IMR-90 (cell line): ENCODE results near the gene SLC24A3. TPM values are rescaled to one million over a fixed set of nuclear protein-coding genes. Genes with fewer than 3 reads are reported as not detected.

Experiments used
- ATAC-seq: fragments of 200-7000 bp; cut with Tn5 transposase; 2 replicates; pipeline ENCODE4 v1.9.1; 2020; ENCODE audit warnings: low read depth, mild to moderate bottlenecking, moderate library complexity
- BruUV-seq: library from RNA; stranded (reverse); fragments of 400-500 nt; replicated peaks from 2 replicates; lab custom pipeline; 2021; lab: Mats Ljungman, UMichigan
- CTCF ChIA-PET: fragments of 300-600 bp; formaldehyde crosslinking; extraction: SDS; loops from one replicate; lab custom pipeline; 2021; ENCODE audit warnings: antibody characterized with exemption; lab: Yijun Ruan, JAX
- POLR2A ChIA-PET: fragments of 300-600 bp; sonication (Branson Sonifier 250); formaldehyde crosslinking; loops from one replicate; lab custom pipeline; 2022; ENCODE audit warnings: antibody characterized with exemption; ENCODE audit not compliant: unreplicated experiment; lab: Charles Lee
- DNase-seq: peaks from one replicate; pipeline ENCODE4 v3.0.0; 2013
- H2AFZ ChIP-seq: replicated peaks from 2 replicates; pipeline ENCODE3; 2013; ENCODE audit warnings: low read length, mild to moderate bottlenecking; ENCODE audit not compliant: poor library complexity
- H2AK5ac ChIP-seq: 2 replicates; pipeline ENCODE4 v1.6.1; 2013; ENCODE audit warnings: low read depth, low read length, inconsistent platforms
- H2AK9ac ChIP-seq: replicated peaks from 2 replicates; pipeline ENCODE3; 2013; ENCODE audit warnings: mild to moderate bottlenecking, low read depth, low read length, moderate library complexity; ENCODE audit not compliant: poor library complexity
- H2BK120ac ChIP-seq: 2 replicates; pipeline ENCODE4 v1.6.1; 2013; ENCODE audit warnings: low read depth, low read length, inconsistent platforms
- H2BK15ac ChIP-seq: 3 replicates; pipeline ENCODE4 v1.6.1; 2013; ENCODE audit warnings: low read depth, low read length, inconsistent platforms
- H2BK20ac ChIP-seq: 2 replicates; pipeline ENCODE4 v1.6.1; 2013; ENCODE audit warnings: low read depth, mild to moderate bottlenecking, inconsistent platforms, low read length, moderate library complexity
- H2BK5ac ChIP-seq: 2 replicates; pipeline ENCODE4 v1.6.1; 2013; ENCODE audit warnings: mild to moderate bottlenecking, low read depth, low read length, inconsistent platforms; ENCODE audit not compliant: poor library complexity, severe bottlenecking
- H3K14ac ChIP-seq: replicated peaks from 2 replicates; pipeline ENCODE4 v1.6.1; 2013; ENCODE audit warnings: low read depth, low read length, inconsistent platforms
- H3K18ac ChIP-seq: 2 replicates; pipeline ENCODE4 v1.6.1; 2013; ENCODE audit warnings: low read depth, low read length, control low read depth
- H3K23ac ChIP-seq: 2 replicates; pipeline ENCODE4 v1.6.1; 2013; ENCODE audit warnings: low read depth, low read length, inconsistent platforms
- H3K27ac ChIP-seq: 2 replicates; pipeline ENCODE4 v1.5.1; 2013; ENCODE audit warnings: mild to moderate bottlenecking, control low read depth, low read length; ENCODE audit not compliant: insufficient read depth
- H3K27me3 ChIP-seq: 2 replicates; pipeline ENCODE4 v1.6.1; 2013; ENCODE audit warnings: low read length; ENCODE audit not compliant: control insufficient read depth, insufficient read depth
- H3K36me3 ChIP-seq: 2 replicates; pipeline ENCODE4 v1.6.1; 2013; ENCODE audit warnings: low read length, mixed read lengths; ENCODE audit not compliant: control insufficient read depth, insufficient read depth
- H3K4ac ChIP-seq: 2 replicates; pipeline ENCODE4 v1.6.1; 2013; ENCODE audit warnings: low read depth, low read length, inconsistent platforms
- H3K4me1 ChIP-seq: 2 replicates; pipeline ENCODE4 v1.6.1; 2013; ENCODE audit warnings: low read length, mixed read lengths; ENCODE audit not compliant: control insufficient read depth, insufficient read depth
- H3K4me2 ChIP-seq: 2 replicates; pipeline ENCODE4 v1.6.1; 2013; ENCODE audit warnings: low read depth, mild to moderate bottlenecking, control low read depth, low read length, moderate library complexity
- H3K4me3 ChIP-seq: 2 replicates; pipeline ENCODE4 v1.5.1; 2013; ENCODE audit warnings: low read depth, mild to moderate bottlenecking, control low read depth, low read length, moderate library complexity; ENCODE audit not compliant: insufficient read depth
- H3K56ac ChIP-seq: 2 replicates; pipeline ENCODE4 v1.6.1; 2013; ENCODE audit warnings: low read length, inconsistent platforms; ENCODE audit not compliant: insufficient read depth; ENCODE audit errors: extremely low read depth
- H3K79me1 ChIP-seq, 2 experiments: 2 replicates each; pipeline ENCODE4 v1.6.1; 2013; ENCODE audit warnings: low read length in 2 of 2, inconsistent platforms in 1 of 2, low read depth in 1 of 2
- H3K9ac ChIP-seq: 2 replicates; pipeline ENCODE4 v1.6.1; 2013; ENCODE audit warnings: low read depth, low read length, control low read depth
- H3K9me1 ChIP-seq: 2 replicates; pipeline ENCODE4 v1.6.1; 2013; ENCODE audit warnings: low read length, inconsistent platforms; ENCODE audit not compliant: insufficient read depth
- H3K9me3 ChIP-seq: 2 replicates; pipeline ENCODE4 v1.6.1; 2013; ENCODE audit warnings: low read length; ENCODE audit not compliant: control insufficient read depth, insufficient read depth
- H4K20me1 ChIP-seq: 2 replicates; pipeline ENCODE4 v1.6.1; 2013; ENCODE audit warnings: low read length, inconsistent platforms; ENCODE audit not compliant: insufficient read depth
- H4K5ac ChIP-seq: 2 replicates; pipeline ENCODE4 v1.6.1; 2013; ENCODE audit warnings: mild to moderate bottlenecking, low read depth, low read length, control low read depth
- H4K8ac ChIP-seq, 2 experiments: 2 replicates each; pipeline ENCODE4 v1.6.1; 2013; ENCODE audit warnings: low read depth in 2 of 2, low read length in 2 of 2, control low read depth in 1 of 2, inconsistent platforms in 1 of 2
- H4K91ac ChIP-seq: 2 replicates; pipeline ENCODE4 v1.6.1; 2013; ENCODE audit warnings: low read depth, low read length, inconsistent platforms; ENCODE audit not compliant: insufficient read depth
- CEBPB ChIP-seq: IDR thresholded peaks from 2 replicates; pipeline ENCODE4 v1.6.1; 2012; ENCODE audit warnings: low read depth, low read length, improper control_type of control experiment
- CTCF ChIP-seq: conservative IDR thresholded peaks from 2 replicates; pipeline ENCODE4 v1.5.1; 2012; ENCODE audit warnings: mild to moderate bottlenecking, low read depth, low read length, improper control_type of control experiment
- ELK1 ChIP-seq: fragments of 150-350 bp; IDR thresholded peaks from 2 replicates; pipeline ENCODE4 v1.6.1; 2016; ENCODE audit warnings: low read depth, mild to moderate bottlenecking, low read length, moderate library complexity, borderline replicate concordance
- FOS ChIP-seq: fragments of 150-350 bp; IDR thresholded peaks from 2 replicates; pipeline ENCODE4 v1.6.1; 2016; ENCODE audit warnings: low read depth, low read length
- MAFK ChIP-seq: IDR thresholded peaks from 2 replicates; pipeline ENCODE4 v1.6.1; 2012; ENCODE audit warnings: low read depth, low read length, improper control_type of control experiment
- MAZ ChIP-seq: IDR thresholded peaks from 2 replicates; pipeline ENCODE4 v1.6.1; 2012; ENCODE audit warnings: low read depth, mild to moderate bottlenecking, low read length, improper control_type of control experiment, moderate library complexity, borderline replicate concordance
- NFE2L2 ChIP-seq: fragments of 150-350 bp; IDR thresholded peaks from 2 replicates; pipeline ENCODE4 v1.6.1; 2016; ENCODE audit warnings: low read depth, mild to moderate bottlenecking, low read length
- POLR2A ChIP-seq: IDR thresholded peaks from 2 replicates; pipeline ENCODE4 v1.6.1; 2012; ENCODE audit warnings: mild to moderate bottlenecking, low read depth, low read length
- RCOR1 ChIP-seq: IDR thresholded peaks from 2 replicates; pipeline ENCODE4 v1.6.1; 2012; ENCODE audit warnings: mild to moderate bottlenecking, low read length, improper control_type of control experiment; ENCODE audit not compliant: insufficient replicate concordance
- RFX5 ChIP-seq: IDR thresholded peaks from 2 replicates; pipeline ENCODE4 v1.8.0; 2012; ENCODE audit warnings: low read depth, mild to moderate bottlenecking, low read length, moderate library complexity
- SMC3 ChIP-seq: fragments of 150-350 bp; IDR thresholded peaks from 2 replicates; pipeline ENCODE4 v1.6.1; 2016; ENCODE audit warnings: low read depth, mild to moderate bottlenecking, antibody characterized with exemption, low read length, moderate library complexity
- WGBS, 2 experiments: methylation state at CpG; one replicate each; pipeline versions ENCODE4 v1.1.5 to v1.1.7; 2013; ENCODE audit warnings: missing lambda C conversion rate in 2 of 2; ENCODE audit not compliant: insufficient read length in 1 of 2; ENCODE audit errors: extremely low coverage in 2 of 2; 5-methylcytosine and 5-hydroxymethylcytosine counted together
- dilution Hi-C: fragments of 300-500 bp; cut with HindIII; formaldehyde crosslinking; loops from one replicate; pipeline ENCODE4 v1.14.3; 2018; ENCODE audit warnings: low sequenced_read_pairs; ENCODE audit not compliant: unreplicated experiment
- in situ Hi-C: fragments of 300-500 bp; cut with MboI; formaldehyde crosslinking; loops from 3 replicates; pipeline ENCODE4 v1.14.3; 2019; ENCODE audit warnings: low sequenced_read_pairs, inconsistent platforms, mixed read lengths
- intact Hi-C: fragments of 100-400 bp; cut with micrococcal nuclease; formaldehyde crosslinking; loops from 2 replicates; pipeline ENCODE4 v1.10.0; 2022
- polyA plus RNA-seq, 3 experiments: library from polyadenylated mRNA; depleted of rRNA; stranded (reverse); fragments of >200 nt; gene quantifications; 2 replicates each; pipeline ENCODE4 v1.2.3, GENCODE V29; 2012; ENCODE audit warnings: low replicate concordance in 1 of 3
- total RNA-seq: library from RNA; depleted of rRNA; stranded (reverse); fragments of >200 nt; gene quantifications from 2 replicates; pipeline ENCODE4 v1.2.3, GENCODE V29; 2012

SLC24A3 gene
- total and polyA plus RNA-seq, 2 of the 4 experiments (the other 2 are of a cell fraction), result not detected

- H4K91ac ChIP-seq, result no peak overlapping the region
- H3K27me3 ChIP-seq, result no peaks in the 10 kb centered on the region
- H3K18ac ChIP-seq, result no peak overlapping the region
- H2BK120ac ChIP-seq, result no peak overlapping the region
- H3K4ac ChIP-seq, result no peak overlapping the region
- in situ Hi-C loops (no loop called here), dilution Hi-C loops (no loop called here), intact Hi-C loops (no loop called here)
- no peak overlapping the region for H3K4me2 ChIP-seq
- peaks cover 5% of the 10 kb centered on the region; the same call in 1 of the 2 replicates for H3K9me3 ChIP-seq
- no peak overlapping the region for H3K27ac ChIP-seq
- H3K9ac ChIP-seq, result no peak overlapping the region
- H3K36me3 ChIP-seq, result no peaks in the 10 kb centered on the region
- no peak overlapping the region for H2AK5ac ChIP-seq
- ATAC-seq (no peak), DNase-seq (no peak)
- no peaks in the 10 kb centered on the region for H3K4me1 ChIP-seq
- H4K8ac ChIP-seq, result no peak overlapping the region
- no peaks in the 10 kb centered on the region for H4K20me1 ChIP-seq
- ChIA-PET POLR2A (no interaction called here), CTCF (no interaction called here)
- H3K79me1 ChIP-seq, result no peaks in the 10 kb centered on the region
- WGBS, 2 experiments, result 37% methylated on average over 2 of the region's 7 CpGs; no CpG with 5 or more reads in 1 of the 2 experiments
- H3K23ac ChIP-seq, result no peak overlapping the region
- no peak overlapping the region for H2AK9ac ChIP-seq
- H2BK20ac ChIP-seq, result no peak overlapping the region
- H4K5ac ChIP-seq, result no peak overlapping the region
- no peak overlapping the region for H3K4me3 ChIP-seq
- H2BK5ac ChIP-seq, result no peak overlapping the region
- no peaks in the 10 kb centered on the region for H3K9me1 ChIP-seq
- TF ChIP-seq CTCF (no peak), NFE2L2 (no peak), POLR2A (no peak), RCOR1 (no peak), ELK1 (no peak), CEBPB (no peak), RFX5 (no peak), SMC3 (no peak), MAZ (no peak), FOS (no peak), MAFK (no peak)
- H3K56ac ChIP-seq, result no peak overlapping the region
- no peak overlapping the region for H2BK15ac ChIP-seq
- no peak overlapping the region for H3K14ac ChIP-seq
- BruUV-seq, result no TSS peak
- H2AFZ ChIP-seq, result no peak overlapping the region
Measured at GRCh38 chr20:19259141-19259591, 46.7 kb downstream of the SLC24A3 start.
